ENCODE data around the gene NCAPH2.

Gene NCAPH2

DNA sequence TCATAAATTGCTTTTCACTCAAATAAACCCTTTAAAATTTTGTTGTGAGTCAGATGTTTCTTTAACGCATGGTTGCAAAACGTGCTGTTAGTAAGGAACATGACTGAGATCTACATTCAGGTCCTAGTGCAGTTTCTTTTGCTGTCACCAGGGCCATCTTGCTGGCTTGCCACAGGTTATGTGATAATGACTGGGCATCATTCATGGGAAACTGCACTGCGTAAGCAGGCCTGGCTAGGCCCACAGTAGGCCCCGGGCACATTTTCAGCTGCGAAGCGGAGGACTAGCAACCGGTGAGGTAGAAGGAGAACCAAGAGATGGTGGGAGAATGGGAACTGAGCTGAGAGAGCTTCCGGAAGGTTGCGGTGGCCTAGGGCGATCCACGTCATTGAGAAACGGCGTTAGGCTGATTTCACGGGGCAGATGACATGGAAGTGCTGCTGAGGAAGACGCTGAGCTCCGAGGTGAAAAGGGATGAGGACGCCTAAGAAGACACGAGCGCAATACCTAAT, 34.4 kb downstream of the NCAPH2 start:
- Histone ChIP-seq H3K36me3 (replicated peaks; ENCODE audit: low read depth, low read length) (peaks cover 3% of the 10 kb centered on the region), H2AFZ (ENCODE audit: low read depth, low read length) (peak overlapping the region; percentile 41; the same call in 1 of the 2 replicates), H3K4me1 (ENCODE audit: low read length) (peaks cover 70% of the 10 kb centered on the region), H3K9ac (ENCODE audit: low read length) (peak overlapping the region; percentile 60; the same call in 1 of the 2 replicates), H3K27ac (ENCODE audit: low read length) (peak overlapping the region; percentile 100), H3K27me3 (ENCODE audit: low read depth, low read length) (no peaks in the 10 kb centered on the region), H3K79me2 (ENCODE audit: low read length) (no peaks in the 10 kb centered on the region), H3K4me2 (ENCODE audit: low read length) (peak overlapping the region; percentile 62), H3K4me3 (ENCODE audit: low read length) (peak overlapping the region; percentile 27), H3K9me3 (ENCODE audit: insufficient read depth, low read length) (no peaks in the 10 kb centered on the region), H4K20me1 (ENCODE audit: insufficient read depth, low read length) (no peaks in the 10 kb centered on the region)
- TF ChIP-seq, protein P1, sequence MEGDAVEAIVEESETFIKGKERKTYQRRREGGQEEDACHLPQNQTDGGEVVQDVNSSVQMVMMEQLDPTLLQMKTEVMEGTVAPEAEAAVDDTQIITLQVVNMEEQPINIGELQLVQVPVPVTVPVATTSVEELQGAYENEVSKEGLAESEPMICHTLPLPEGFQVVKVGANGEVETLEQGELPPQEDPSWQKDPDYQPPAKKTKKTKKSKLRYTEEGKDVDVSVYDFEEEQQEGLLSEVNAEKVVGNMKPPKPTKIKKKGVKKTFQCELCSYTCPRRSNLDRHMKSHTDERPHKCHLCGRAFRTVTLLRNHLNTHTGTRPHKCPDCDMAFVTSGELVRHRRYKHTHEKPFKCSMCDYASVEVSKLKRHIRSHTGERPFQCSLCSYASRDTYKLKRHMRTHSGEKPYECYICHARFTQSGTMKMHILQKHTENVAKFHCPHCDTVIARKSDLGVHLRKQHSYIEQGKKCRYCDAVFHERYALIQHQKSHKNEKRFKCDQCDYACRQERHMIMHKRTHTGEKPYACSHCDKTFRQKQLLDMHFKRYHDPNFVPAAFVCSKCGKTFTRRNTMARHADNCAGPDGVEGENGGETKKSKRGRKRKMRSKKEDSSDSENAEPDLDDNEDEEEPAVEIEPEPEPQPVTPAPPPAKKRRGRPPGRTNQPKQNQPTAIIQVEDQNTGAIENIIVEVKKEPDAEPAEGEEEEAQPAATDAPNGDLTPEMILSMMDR (IDR thresholded peaks at IDR 0.05; ENCODE audit: low read depth, low read length): no peak
- no peak for TF ChIP-seq EZH2phosphoT487 (IDR thresholded peaks at IDR 0.05; ENCODE audit: low read depth)

DNA sequence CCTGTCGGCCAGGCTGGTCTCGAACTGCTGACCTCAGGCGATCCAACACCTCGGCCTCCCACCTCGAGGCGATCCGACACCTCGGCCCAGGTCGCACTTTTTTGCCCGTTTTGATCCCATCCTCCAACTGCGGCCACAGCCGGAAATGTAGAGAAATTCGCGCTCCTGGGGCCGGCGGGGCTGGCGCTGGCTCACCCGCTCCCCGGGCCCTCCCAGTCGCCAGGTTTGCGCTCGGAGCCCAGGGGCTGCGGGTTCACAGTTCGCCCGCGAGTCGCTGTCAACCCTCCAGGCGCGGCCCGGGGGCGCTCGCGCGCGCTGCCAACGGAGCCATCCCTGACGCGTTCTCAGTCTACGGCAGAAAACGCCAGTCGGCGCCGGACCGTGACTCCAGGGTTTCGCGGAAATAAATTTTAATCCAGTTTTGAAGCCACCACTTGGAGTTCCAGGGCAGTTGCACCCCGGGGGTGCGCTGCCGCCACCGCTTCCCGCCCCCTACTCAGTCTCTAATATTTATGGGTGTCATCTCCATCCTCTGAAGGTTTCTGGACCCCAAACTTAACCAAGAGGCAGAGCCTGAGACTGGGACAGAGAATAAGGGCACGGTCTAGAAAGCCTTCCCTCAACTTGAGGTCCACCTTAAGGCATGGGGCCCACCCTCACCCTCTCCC, 36.2 kb downstream of the NCAPH2 start:
- peaks cover 55% of the 10 kb centered on the region for H3K4me1 ChIP-seq (ENCODE audit: low read length)
- H2AFZ ChIP-seq (ENCODE audit: low read depth, low read length): peak overlapping the region; percentile 62; the same call in 1 of the 2 replicates
- H3K79me2 ChIP-seq (ENCODE audit: low read length): no peaks in the 10 kb centered on the region
- H3K9me3 ChIP-seq (ENCODE audit: insufficient read depth, low read length): no peaks in the 10 kb centered on the region
- no peaks in the 10 kb centered on the region for H4K20me1 ChIP-seq (ENCODE audit: insufficient read depth, low read length)
- H3K27me3 ChIP-seq (ENCODE audit: low read depth, low read length): no peaks in the 10 kb centered on the region
- peak overlapping the region; percentile 57 for H3K4me3 ChIP-seq (ENCODE audit: low read length)
- H3K9ac ChIP-seq (ENCODE audit: low read length): peak overlapping the region; percentile 50
- no peaks in the 10 kb centered on the region for H3K36me3 ChIP-seq (replicated peaks; ENCODE audit: low read depth, low read length)
- peak overlapping the region; percentile 22; the same call in 1 of the 2 replicates for H3K27ac ChIP-seq (ENCODE audit: low read length)
- H3K4me2 ChIP-seq (ENCODE audit: low read length): peak overlapping the region; percentile 65
- TF ChIP-seq, protein P1 (IDR thresholded peaks at IDR 0.05; ENCODE audit: low read depth, low read length): peak; percentile 55
- TF ChIP-seq EZH2phosphoT487 (IDR thresholded peaks at IDR 0.05; ENCODE audit: low read depth): no peak

DNA sequence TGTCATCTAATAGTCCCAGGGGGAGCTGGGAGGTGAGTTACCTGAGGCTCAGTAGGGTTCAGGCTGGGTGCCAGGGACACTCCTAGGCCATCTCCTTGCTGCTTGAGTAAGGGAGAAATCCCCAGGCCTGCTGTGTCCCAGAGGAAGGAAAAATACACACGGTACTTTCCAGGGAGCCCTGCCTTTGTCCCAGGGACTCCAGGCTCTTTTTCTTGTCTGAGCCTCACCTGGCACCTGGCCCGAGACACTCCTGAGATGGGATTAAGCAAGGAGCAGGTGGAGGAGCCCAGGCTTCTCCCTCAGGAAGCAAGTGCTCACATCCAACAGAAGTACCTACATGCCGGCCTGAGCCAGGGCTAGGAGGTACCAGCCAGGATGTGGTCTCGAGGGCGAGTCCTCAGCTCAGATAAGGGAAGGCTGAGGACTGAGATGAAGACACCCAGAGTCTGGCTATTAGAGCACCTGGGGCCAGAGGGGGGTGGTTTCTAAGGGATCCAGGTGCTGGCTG, 36.8 kb downstream of the NCAPH2 start:
- Histone ChIP-seq H3K79me2 (ENCODE audit: low read length) (no peaks in the 10 kb centered on the region), H2AFZ (ENCODE audit: low read depth, low read length) (no peak overlapping the region), H3K4me1 (ENCODE audit: low read length) (peaks cover 52% of the 10 kb centered on the region), H3K4me2 (ENCODE audit: low read length) (peak overlapping the region; percentile 65), H3K27ac (ENCODE audit: low read length) (peak overlapping the region; percentile 22; the same call in 1 of the 2 replicates), H4K20me1 (ENCODE audit: insufficient read depth, low read length) (no peaks in the 10 kb centered on the region), H3K4me3 (ENCODE audit: low read length) (peak overlapping the region; percentile 57), H3K27me3 (ENCODE audit: low read depth, low read length) (no peaks in the 10 kb centered on the region), H3K36me3 (replicated peaks; ENCODE audit: low read depth, low read length) (no peaks in the 10 kb centered on the region), H3K9ac (ENCODE audit: low read length) (peak overlapping the region; percentile 50), H3K9me3 (ENCODE audit: insufficient read depth, low read length) (no peaks in the 10 kb centered on the region)
- no peak for TF ChIP-seq EZH2phosphoT487 (IDR thresholded peaks at IDR 0.05; ENCODE audit: low read depth)
- TF ChIP-seq, protein P1 (IDR thresholded peaks at IDR 0.05; ENCODE audit: low read depth, low read length): no peak

DNA sequence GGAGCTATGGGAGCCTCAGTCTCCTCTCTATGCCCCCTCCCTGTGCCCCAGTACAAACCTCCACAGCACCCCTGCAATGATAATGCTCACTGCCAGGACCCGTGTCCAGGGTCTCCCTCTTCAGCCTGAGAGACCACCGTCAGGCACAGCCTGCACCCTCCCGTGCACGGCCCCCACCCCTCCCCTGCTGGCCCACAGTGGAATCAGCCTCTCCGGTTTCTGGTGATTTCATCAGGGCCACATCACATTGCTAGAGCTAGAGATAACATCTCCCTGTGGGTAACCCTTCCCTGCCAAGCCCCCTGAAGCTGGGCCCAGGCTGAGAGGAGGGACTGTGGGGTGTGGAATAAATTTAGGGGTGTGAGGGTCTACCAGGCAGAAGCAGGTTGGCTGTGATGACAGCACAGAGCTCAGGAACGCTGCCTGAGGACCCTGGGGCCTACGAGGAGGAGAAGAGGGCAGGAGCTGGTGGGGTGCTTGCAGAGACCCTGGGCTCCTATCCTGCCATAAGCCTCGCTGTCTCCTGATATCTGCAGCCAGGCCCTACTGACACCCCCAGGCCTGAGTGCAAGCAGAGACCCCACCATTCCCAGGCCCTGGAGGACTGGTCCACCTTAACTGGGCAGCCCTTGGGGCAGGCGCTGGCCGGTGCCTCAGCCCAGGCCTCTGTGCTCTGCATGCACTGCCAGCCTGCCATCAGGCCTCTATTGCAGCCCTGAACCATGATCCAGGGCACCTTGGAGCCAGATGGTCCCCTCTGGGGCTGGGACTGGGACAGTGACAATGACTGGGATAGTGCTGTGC, 37.7 kb downstream of the NCAPH2 start, which contains the start of gene KLHDC7B:
Gene KLHDC7B, plus strand, starts transcription at position 378 of the 804 bp plus-strand sequence. Its CDS starts 345 bp downstream, at position 723.
- H4K20me1 ChIP-seq (ENCODE audit: insufficient read depth, low read length): no peaks in the 10 kb centered on the region
- no peak within 1 kb of the TSS for H3K27ac ChIP-seq (ENCODE audit: low read length)
- H3K9me3 ChIP-seq (ENCODE audit: insufficient read depth, low read length): no peaks in the 10 kb centered on the region
- TF ChIP-seq EZH2phosphoT487 (IDR thresholded peaks at IDR 0.05; ENCODE audit: low read depth): no peak
- TF ChIP-seq, protein P1 (IDR thresholded peaks at IDR 0.05; ENCODE audit: low read depth, low read length): no peak
- no peaks in the 10 kb centered on the region for H3K79me2 ChIP-seq (ENCODE audit: low read length)
- H3K4me1 ChIP-seq (ENCODE audit: low read length): peaks cover 42% of the 10 kb centered on the region
- H3K4me3 ChIP-seq (ENCODE audit: low read length): no peak within 1 kb of the TSS
- no peak within 1 kb of the TSS; the same call in 1 of the 2 replicates for H3K9ac ChIP-seq (ENCODE audit: low read length)
- peak within 1 kb of the TSS; percentile 65 for H3K4me2 ChIP-seq (ENCODE audit: low read length)
- no peak within 1 kb of the TSS for H2AFZ ChIP-seq (ENCODE audit: low read depth, low read length)
- no peaks in the 10 kb centered on the region for H3K27me3 ChIP-seq (ENCODE audit: low read depth, low read length)
- H3K36me3 ChIP-seq (replicated peaks; ENCODE audit: low read depth, low read length): no peaks in the 10 kb centered on the region
